GM18511 (cell line): ENCODE results near the gene PDE6A.

Experiments used
- ATAC-seq: cut with Tn5 transposase; IDR thresholded peaks from one replicate; pipeline ENCODE4 v1.9.1; 2021; ENCODE audit warnings: mild to moderate bottlenecking, moderate library complexity; ENCODE audit not compliant: unreplicated experiment

Gene PDE6A

DNA sequence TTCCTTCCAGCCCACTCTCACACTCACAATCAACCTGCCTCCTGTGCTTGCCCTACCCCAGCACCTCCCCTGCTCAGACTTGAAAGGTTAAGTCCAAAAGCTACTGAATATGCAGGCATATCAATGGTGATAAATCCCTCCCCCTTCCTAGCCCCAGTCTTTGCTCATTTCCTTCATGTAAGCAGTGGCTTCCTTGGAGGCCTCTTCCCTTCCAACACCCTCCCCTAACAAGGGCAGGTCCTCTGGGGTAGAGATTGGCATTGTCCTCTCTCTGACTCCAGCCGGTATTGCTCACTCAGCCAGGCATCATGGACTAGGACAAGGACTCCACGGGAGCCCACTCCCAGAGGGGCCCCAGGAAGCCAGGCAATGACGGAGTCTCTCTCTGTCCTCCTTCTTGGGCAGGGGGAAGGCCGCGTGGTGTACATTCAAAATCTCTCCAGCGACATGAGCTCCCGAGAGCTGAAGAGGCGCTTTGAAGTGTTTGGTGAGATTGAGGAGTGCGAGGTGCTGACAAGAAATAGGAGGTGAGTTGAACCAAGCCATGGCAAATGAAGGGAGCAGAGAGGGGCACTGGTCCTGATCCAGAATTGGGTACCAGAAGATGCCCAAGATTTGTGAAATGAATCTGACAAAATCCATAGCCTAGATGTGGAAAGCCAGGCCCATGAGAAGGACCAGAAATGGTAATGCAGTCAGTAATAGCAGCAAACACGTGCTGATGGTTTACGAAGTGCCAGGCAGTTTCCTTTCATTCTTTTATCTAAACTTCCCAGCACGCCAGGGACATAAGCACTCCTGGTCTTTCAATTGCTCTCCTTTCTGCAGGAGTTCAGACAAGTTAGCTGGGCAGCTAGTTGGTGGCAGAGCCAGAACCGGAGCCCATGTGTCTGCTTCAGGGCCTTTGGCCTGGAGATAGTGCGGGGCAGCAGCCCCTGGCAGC, 102.5 kb downstream of the PDE6A start:
- no peak for ATAC-seq

GRCh38 chr5:149840226-149840825, 104.3 kb downstream of the PDE6A start:
- ATAC-seq, result no peak

DNA sequence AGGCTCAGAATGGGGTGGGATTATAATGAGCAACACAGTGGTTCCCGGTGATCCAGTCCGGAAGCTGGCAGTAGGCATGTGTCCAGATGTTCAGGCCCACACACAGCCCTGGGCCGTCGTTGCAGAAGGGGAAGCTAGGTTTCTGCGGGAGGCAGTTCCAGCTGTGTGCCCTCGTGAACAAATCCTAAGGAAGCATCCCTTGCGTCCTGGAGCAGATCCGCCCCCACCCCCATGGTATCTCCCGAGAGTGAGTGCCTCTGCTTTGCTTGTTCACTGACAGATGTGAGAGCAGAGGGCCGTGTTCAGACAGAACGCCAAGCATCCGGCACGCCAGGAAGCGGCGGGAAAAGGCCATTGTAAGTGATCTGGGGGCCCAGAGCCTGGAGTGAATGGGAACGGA, 104.8 kb downstream of the PDE6A start:
- ATAC-seq, result no peak

- ATAC-seq, result no peak
Observed at GRCh38 chr5:149838881-149839739, 105.5 kb downstream of the PDE6A start.

- ATAC-seq, result no peak
Observed at GRCh38 chr5:149837680-149838269, 106.8 kb downstream of the PDE6A start.

DNA sequence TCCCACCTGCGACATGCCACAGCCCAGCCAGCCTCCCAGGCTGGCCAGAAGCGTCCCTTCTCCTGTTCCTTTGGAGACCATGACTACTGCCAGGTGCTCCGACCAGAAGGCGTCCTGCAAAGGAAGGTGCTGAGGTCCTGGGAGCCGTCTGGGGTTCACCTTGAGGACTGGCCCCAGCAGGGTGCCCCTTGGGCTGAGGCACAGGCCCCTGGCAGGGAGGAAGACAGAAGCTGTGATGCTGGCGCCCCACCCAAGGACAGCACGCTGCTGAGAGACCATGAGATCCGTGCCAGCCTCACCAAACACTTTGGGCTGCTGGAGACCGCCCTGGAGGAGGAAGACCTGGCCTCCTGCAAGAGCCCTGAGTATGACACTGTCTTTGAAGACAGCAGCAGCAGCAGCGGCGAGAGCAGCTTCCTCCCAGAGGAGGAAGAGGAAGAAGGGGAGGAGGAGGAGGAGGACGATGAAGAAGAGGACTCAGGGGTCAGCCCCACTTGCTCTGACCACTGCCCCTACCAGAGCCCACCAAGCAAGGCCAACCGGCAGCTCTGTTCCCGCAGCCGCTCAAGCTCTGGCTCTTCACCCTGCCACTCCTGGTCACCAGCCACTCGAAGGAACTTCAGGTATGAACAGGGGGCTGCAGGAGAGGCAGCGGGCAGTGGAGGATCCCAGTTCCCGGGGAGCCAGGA, 108.0 kb downstream of the PDE6A start:
- no peak for ATAC-seq

- ATAC-seq, result no peak
Observed at GRCh38 chr5:149834246-149834855, 110.2 kb downstream of the PDE6A start.

DNA sequence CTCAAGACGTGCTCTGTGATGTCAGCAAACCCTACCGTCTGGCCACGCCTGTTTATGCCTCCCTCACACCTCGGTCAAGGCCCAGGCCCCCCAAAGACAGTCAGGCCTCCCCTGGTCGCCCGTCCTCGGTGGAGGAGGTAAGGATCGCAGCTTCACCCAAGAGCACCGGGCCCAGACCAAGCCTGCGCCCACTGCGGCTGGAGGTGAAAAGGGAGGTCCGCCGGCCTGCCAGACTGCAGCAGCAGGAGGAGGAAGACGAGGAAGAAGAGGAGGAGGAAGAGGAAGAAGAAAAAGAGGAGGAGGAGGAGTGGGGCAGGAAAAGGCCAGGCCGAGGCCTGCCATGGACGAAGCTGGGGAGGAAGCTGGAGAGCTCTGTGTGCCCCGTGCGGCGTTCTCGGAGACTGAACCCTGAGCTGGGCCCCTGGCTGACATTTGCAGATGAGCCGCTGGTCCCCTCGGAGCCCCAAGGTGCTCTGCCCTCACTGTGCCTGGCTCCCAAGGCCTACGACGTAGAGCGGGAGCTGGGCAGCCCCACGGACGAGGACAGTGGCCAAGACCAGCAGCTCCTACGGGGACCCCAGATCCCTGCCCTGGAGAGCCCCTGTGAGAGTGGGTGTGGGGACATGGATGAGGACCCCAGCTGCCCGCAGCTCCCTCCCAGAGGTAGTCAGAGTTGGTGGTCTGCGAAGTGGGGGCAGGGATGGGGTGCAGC, 111.3 kb downstream of the PDE6A start:
- ATAC-seq, result no peak

- no peak for ATAC-seq
Observed at GRCh38 chr5:149832636-149833035, 112.0 kb downstream of the PDE6A start.

- ATAC-seq, result peak; percentile 93
Observed at GRCh38 chr5:149831492-149831891, 113.1 kb downstream of the PDE6A start.

DNA sequence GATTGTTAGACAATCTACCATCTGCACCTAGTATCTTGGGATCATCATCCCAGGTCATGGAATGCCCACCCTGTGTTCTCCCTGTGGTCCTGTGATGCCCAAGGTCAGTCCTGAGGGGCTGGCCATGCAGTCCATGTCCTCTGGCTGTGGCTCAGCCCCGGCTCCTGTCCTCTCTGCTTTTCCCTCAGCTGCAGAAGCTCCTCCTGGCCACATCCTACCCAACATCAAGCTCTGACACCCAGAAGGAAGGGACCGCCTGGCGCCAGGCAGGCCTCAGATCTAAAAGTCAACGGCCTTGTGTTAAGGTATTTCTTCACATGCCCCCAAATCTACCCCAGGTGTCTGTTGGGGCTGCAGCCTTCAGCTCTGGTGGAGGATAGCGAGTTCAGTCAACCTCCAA, 114.0 kb downstream of the PDE6A start:
- ATAC-seq, result no peak

DNA sequence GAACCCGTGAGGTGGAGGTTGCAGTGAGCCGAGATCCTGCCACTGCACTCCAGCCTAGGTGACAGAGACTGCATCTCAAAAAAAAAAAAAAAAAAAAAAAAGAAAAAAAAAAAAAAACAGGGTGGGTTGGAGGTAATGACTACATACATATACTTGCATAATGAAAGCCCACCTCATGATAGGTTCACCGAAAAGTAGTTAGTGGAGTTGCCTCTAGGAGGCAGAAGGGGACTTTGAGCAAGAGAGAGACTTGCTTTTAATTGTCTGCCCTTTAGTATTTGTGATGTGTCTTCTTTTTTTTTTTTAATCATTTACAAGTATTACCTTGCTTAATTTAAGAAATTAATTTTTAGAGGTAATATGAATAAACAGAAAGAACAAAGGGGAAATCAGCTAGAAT, 114.6 kb downstream of the PDE6A start:
- ATAC-seq, result no peak

GRCh38 chr5:149828161-149829011, 116.2 kb downstream of the PDE6A start:
- ATAC-seq, result peak; percentile 62

DNA sequence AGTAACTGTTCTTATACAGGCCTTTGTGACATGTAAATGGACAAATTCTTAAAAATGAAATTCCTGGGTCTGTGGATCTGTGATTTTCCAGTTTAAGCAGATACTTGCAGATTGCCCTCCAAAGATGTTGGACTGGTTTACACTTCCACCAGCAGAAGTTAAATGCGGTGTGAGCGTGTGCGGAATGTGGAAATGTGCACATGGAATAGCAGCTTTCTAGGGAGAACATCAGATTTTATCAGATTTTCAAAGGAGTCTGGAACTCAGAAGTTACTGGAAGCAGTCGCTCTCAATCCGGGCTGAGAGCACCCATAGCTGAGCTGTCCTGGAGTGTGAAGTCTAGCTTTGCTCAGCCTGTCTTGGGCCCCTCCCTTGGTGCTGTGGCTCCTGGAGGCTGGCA, 117.0 kb downstream of the PDE6A start:
- ATAC-seq, result no peak

DNA sequence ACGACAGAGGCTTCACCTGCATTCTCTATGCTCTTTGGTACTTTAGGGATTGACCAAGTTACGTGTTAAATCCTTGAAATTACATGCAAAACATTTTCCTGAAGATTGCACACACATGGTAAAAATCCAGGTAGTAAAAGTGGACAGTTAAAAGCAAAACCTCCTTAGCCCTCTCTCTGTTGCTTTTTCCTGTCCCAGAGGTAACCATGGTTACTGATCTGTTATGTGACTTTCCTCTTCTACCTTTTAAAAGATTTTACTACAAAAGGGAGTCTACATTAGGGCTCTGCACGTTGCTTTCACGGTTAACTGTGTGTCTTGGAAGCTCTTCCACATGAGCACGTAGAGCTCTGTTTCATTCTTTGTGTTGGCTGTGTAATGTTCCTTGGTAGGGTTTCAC, 117.5 kb downstream of the PDE6A start:
- ATAC-seq, result no peak

GRCh38 chr5:149826574-149826973, 118.0 kb downstream of the PDE6A start:
- no peak for ATAC-seq

DNA sequence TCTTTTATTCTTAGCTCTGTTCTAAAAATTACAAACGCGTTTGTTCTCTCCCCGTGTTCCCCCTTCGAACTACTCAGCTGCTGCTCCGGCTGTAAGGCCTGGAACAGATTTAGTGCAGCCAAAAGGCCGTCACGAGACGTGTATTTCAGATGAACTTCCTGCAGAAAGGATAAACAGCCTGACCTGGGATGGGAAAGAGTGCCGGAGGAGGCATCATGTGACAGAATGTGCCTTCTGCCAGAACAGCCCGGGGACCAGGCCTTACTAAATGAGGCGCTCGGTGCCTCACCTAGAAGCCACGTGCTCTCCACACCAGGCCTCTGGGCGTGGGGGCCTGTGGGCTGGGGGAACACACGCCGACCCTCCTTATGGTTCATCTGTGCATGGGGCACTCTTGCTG, 119.7 kb downstream of the PDE6A start:
- ATAC-seq, result no peak

GRCh38 chr5:149824120-149824519, 120.5 kb downstream of the PDE6A start:
- ATAC-seq, result no peak
